PC-9 (cell line): ENCODE results near the gene ATP2B2. TPM values are rescaled to one million over a fixed set of nuclear protein-coding genes. Genes with fewer than 3 reads are reported as not detected.

Experiments used
- BruUV-seq: library from RNA; stranded (reverse); fragments of 400-500 nt; replicated peaks from 2 replicates; lab custom pipeline; 2021; lab: Mats Ljungman, UMichigan
- CTCF ChIA-PET: fragments of 300-600 bp; sonication (Branson Sonifier 250); formaldehyde crosslinking; loops from one replicate; lab custom pipeline; 2022; ENCODE audit warnings: antibody characterized with exemption; lab: Charles Lee
- POLR2A ChIA-PET: fragments of 300-600 bp; sonication (Branson Sonifier 250); formaldehyde crosslinking; loops from one replicate; lab custom pipeline; 2022; ENCODE audit warnings: antibody characterized with exemption; ENCODE audit not compliant: unreplicated experiment; lab: Charles Lee
- DNase-seq, 2 experiments: peaks; one replicate each; pipeline versions ENCODE4 v3.0.0 to v3.0.0-alpha.2; 2015 to 2022; ENCODE audit warnings: mixed read lengths in 1 of 2
- H2AFZ ChIP-seq: fragments of 200-600 bp; sonication (generic); 2 replicates; pipeline ENCODE4 v1.8.1; 2017; ENCODE audit warnings: antibody characterized with exemption
- H3F3A ChIP-seq: fragments of 200-600 bp; sonication (generic); 2 replicates; pipeline ENCODE4 v1.8.1; 2017; ENCODE audit warnings: antibody characterized with exemption, mild to moderate bottlenecking, low read depth; ENCODE audit not compliant: insufficient read depth
- H3K27ac ChIP-seq: fragments of 200-600 bp; sonication (generic); 2 replicates; pipeline ENCODE4 v1.6.1; 2016; ENCODE audit warnings: mixed run types
- H3K27me3 ChIP-seq: fragments of 200-600 bp; sonication (generic); 2 replicates; pipeline ENCODE4 v1.6.1; 2016; ENCODE audit warnings: low read depth, mixed run types; ENCODE audit not compliant: insufficient read depth
- H3K36me3 ChIP-seq: fragments of 200-600 bp; sonication (generic); 2 replicates; pipeline ENCODE4 v1.6.1; 2016; ENCODE audit warnings: low read depth, mixed run types
- H3K4me1 ChIP-seq: fragments of 200-600 bp; sonication (generic); replicated peaks from 2 replicates; pipeline ENCODE4 v1.6.1; 2016; ENCODE audit warnings: mixed run types; ENCODE audit not compliant: insufficient read depth
- H3K4me2 ChIP-seq: fragments of 200-600 bp; sonication (generic); 2 replicates; pipeline ENCODE4 v1.6.1; 2017; ENCODE audit warnings: mixed run types
- H3K4me3 ChIP-seq: fragments of 200-600 bp; sonication (generic); 2 replicates; pipeline ENCODE4 v1.6.1; 2016; ENCODE audit warnings: mixed run types
- H3K79me2 ChIP-seq: fragments of 200-600 bp; sonication (generic); 2 replicates; pipeline ENCODE4 v1.6.1; 2017; ENCODE audit warnings: low read depth, mixed run types
- H3K9me2 ChIP-seq: fragments of 200-600 bp; sonication (generic); 2 replicates; pipeline ENCODE4 v1.8.1; 2017; ENCODE audit warnings: mild to moderate bottlenecking; ENCODE audit not compliant: insufficient read depth
- H3K9me3 ChIP-seq: fragments of 200-600 bp; sonication (generic); 2 replicates; pipeline ENCODE4 v1.8.1; 2016; ENCODE audit warnings: low read depth; ENCODE audit not compliant: insufficient read depth
- H4K20me1 ChIP-seq: fragments of 200-600 bp; sonication (generic); 2 replicates; pipeline ENCODE4 v1.8.1; 2017; ENCODE audit not compliant: insufficient read depth
- EZH2 ChIP-seq: fragments of 200-600 bp; sonication (generic); IDR thresholded peaks from 2 replicates; pipeline ENCODE4 v1.8.0; 2017; ENCODE audit warnings: antibody characterized with exemption, low read depth
- intact Hi-C: fragments of 100-400 bp; cut with micrococcal nuclease; formaldehyde crosslinking; loops from one replicate; pipeline ENCODE4 v1.10.0; 2022; ENCODE audit not compliant: unreplicated experiment
- total RNA-seq: library from RNA; stranded (reverse); gene quantifications from 2 replicates; pipeline ENCODE4 v1.2.3, GENCODE V29; 2021
- TF ChIP-seq, protein P1 (sequence below): fragments of 200-600 bp; sonication (generic); conservative IDR thresholded peaks from 2 replicates; pipeline ENCODE4 v1.6.1; 2017; ENCODE audit warnings: mixed run types, antibody characterized with exemption, mild to moderate bottlenecking, moderate library complexity

Gene ATP2B2
- total RNA-seq, 1 experiment from 2014 or later: not detected

- TF ChIP-seq, protein P1, sequence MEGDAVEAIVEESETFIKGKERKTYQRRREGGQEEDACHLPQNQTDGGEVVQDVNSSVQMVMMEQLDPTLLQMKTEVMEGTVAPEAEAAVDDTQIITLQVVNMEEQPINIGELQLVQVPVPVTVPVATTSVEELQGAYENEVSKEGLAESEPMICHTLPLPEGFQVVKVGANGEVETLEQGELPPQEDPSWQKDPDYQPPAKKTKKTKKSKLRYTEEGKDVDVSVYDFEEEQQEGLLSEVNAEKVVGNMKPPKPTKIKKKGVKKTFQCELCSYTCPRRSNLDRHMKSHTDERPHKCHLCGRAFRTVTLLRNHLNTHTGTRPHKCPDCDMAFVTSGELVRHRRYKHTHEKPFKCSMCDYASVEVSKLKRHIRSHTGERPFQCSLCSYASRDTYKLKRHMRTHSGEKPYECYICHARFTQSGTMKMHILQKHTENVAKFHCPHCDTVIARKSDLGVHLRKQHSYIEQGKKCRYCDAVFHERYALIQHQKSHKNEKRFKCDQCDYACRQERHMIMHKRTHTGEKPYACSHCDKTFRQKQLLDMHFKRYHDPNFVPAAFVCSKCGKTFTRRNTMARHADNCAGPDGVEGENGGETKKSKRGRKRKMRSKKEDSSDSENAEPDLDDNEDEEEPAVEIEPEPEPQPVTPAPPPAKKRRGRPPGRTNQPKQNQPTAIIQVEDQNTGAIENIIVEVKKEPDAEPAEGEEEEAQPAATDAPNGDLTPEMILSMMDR: no peak
- no peak for TF ChIP-seq EZH2
- H2AFZ ChIP-seq: no peak overlapping the region
- H3K4me1 ChIP-seq: no peaks in the 10 kb centered on the region
- H3K9me3 ChIP-seq: no peaks in the 10 kb centered on the region
- H3K4me2 ChIP-seq: no peak overlapping the region
- intact Hi-C loops: loop anchor here (2.0 kb wide), 1 partner anchor 393 kb away; no protein-coding TSS in a partner anchor
- H3K36me3 ChIP-seq: no peaks in the 10 kb centered on the region
- CTCF ChIA-PET: no interaction called here
- DNase-seq: no peak
- H4K20me1 ChIP-seq: peaks cover 4% of the 10 kb centered on the region; the same call in 1 of the 2 replicates
- no peak overlapping the region for H3K27ac ChIP-seq
- POLR2A ChIA-PET: no interaction called here
- H3K4me3 ChIP-seq: no peak overlapping the region
- no peaks in the 10 kb centered on the region for H3K9me2 ChIP-seq
- H3F3A ChIP-seq: no peaks in the 10 kb centered on the region
- peaks cover 93% of the 10 kb centered on the region for H3K27me3 ChIP-seq
- H3K79me2 ChIP-seq: no peaks in the 10 kb centered on the region
- BruUV-seq: no TSS peak
Observed at GRCh38 chr3:10345911-10346310, 159.5 kb downstream of the ATP2B2 start.

DNA sequence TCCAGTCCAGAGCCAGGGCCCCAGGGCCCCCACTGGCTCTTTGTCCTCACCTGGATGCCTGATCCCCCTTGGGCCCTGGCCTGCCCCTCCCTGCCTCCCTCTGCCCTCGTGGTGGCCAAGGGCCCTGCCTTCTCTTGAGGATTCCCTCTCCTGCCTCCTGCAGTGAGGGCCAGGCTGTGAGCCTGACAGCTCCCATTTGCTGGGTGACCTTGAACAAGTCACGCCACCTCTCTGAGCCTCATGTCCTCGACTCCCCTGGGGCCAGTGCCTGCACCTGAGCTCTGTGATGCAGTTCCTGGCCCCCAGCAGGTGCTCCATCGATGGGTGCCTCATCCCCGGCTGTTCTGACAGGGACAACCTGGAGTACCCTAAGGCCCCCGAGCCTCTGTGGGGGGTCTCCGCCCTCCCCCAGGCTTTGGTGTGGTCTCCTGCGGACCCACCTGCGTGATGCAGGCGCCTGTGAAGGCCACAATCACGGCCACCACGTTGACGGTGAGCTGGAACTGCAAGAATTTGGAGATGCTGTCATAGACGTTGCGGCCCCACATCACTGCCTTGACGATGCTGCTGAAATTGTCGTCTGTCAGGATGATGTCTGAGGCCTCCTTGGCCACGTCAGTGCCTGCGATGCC lies 160.3 kb downstream of the ATP2B2 start:
- Histone ChIP-seq H2AFZ (no peak overlapping the region), H3F3A (no peaks in the 10 kb centered on the region), H3K27ac (no peak overlapping the region), H3K4me2 (no peak overlapping the region), H3K9me3 (no peaks in the 10 kb centered on the region), H4K20me1 (peaks cover 4% of the 10 kb centered on the region; the same call in 1 of the 2 replicates), H3K4me1 (no peaks in the 10 kb centered on the region), H3K4me3 (no peak overlapping the region), H3K79me2 (no peaks in the 10 kb centered on the region), H3K36me3 (no peaks in the 10 kb centered on the region), H3K27me3 (peaks cover 93% of the 10 kb centered on the region), H3K9me2 (no peaks in the 10 kb centered on the region)
- no peak for DNase-seq
- intact Hi-C loops: loop anchor here (2.0 kb wide), 1 partner anchor 394 kb away; no protein-coding TSS in a partner anchor
- TF ChIP-seq, protein P1: no peak
- no peak for TF ChIP-seq EZH2
- BruUV-seq: no TSS peak
- CTCF ChIA-PET: no interaction called here
- POLR2A ChIA-PET: no interaction called here

- no peaks in the 10 kb centered on the region for H3K9me2 ChIP-seq
- no peaks in the 10 kb centered on the region for H3F3A ChIP-seq
- no peak overlapping the region for H3K4me2 ChIP-seq
- no peaks in the 10 kb centered on the region for H3K9me3 ChIP-seq
- no TSS peak for BruUV-seq
- H2AFZ ChIP-seq: no peak overlapping the region
- no peak overlapping the region for H3K4me3 ChIP-seq
- H3K27ac ChIP-seq: no peak overlapping the region
- H3K4me1 ChIP-seq: no peaks in the 10 kb centered on the region
- intact Hi-C loops: loop anchor here (2.0 kb wide), 1 partner anchor 394 kb away; no protein-coding TSS in a partner anchor
- no peaks in the 10 kb centered on the region for H3K79me2 ChIP-seq
- ChIA-PET POLR2A (no interaction called here), CTCF (no interaction called here)
- no peaks in the 10 kb centered on the region for H3K36me3 ChIP-seq
- DNase-seq: peak in 1 of 2 experiments; percentile 34
- H3K27me3 ChIP-seq: peaks cover 91% of the 10 kb centered on the region
- H4K20me1 ChIP-seq: peaks cover 4% of the 10 kb centered on the region; the same call in 1 of the 2 replicates
- no peak for TF ChIP-seq EZH2
- TF ChIP-seq, protein P1: peak; percentile 97
Observed at GRCh38 chr3:10344147-10344943, 161.0 kb downstream of the ATP2B2 start.
